Glomerular endothelial cell (primary cell): ENCODE data around the gene CTCF. TPM values are rescaled to one million over a fixed set of nuclear protein-coding genes. Genes with fewer than 3 reads are reported as not detected.

Experiments
- DNase-seq: peaks from one replicate; pipeline ENCODE4 v3.0.0-alpha.2; 2011; ENCODE audit warnings: low read depth, low spot score; ENCODE audit errors: extremely low read depth
- total RNA-seq: library from RNA; depleted of rRNA; stranded (reverse); fragments of >200 nt; gene quantifications from 2 replicates; pipeline ENCODE4 v1.2.3, GENCODE V29; 2015

The CTCF gene
- total RNA-seq, 1 donor from 2014 or later = 34.2 TPM

DNA sequence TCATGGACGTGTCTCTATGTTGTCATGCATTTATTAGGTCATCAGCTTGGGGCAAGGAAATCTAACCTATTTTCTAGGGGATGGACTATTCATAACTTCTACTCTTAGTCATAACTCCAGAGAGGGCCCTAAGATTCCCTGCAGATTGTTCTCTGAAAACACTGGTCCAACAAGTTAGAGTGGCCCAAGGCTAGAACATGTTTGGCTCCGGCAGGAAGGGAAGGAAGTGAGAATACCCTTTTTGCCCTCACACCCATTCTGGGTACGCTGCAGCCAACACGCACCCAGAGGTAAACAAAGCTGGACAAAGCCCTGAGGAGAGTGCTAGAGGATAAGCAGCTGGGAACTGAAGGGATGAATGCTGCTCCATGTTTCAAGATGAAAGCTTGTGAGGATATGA is 114.2 kb downstream of the CTCF start:
- no peak for DNase-seq

- no peak for DNase-seq
Observed at GRCh38 chr16:67676939-67677338, 114.6 kb downstream of the CTCF start.

GRCh38 chr16:67677712-67678111 is 115.4 kb downstream of the CTCF start:
- no peak for DNase-seq

DNA sequence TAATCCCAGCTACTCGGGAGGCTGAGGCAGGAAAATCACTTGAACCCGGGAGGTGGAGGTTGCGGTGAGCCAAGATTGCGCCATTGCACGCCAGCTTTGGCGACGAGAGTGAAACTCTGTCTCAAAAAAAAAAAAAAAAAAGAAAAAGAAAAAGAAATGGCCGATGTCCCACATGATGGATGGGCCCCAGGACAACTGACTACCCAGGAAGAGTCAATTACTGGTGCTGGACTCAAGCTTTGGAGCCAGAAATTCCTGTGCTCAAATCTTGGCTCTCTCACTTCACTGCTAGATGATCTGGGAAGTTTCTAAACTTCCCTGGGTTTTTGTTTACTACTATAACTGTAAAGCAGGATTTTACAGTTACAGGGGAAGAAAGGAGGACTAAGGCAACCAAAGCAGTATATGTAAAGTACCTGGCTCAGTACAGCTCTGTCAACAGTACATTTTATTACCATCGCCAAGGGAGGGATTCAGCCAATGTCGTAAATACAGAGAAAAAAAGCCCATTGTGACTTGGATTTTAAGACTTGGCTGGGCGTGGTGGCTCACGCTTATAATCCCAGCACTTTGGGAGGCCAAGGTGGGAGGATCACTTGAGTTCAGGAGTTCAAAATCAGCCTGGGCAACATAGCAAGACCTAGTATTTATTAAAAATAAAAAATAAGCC is 116.2 kb downstream of the CTCF start:
- no peak for DNase-seq

GRCh38 chr16:67679935-67680897 is 117.9 kb downstream of the CTCF start:
- no peak for DNase-seq

DNA sequence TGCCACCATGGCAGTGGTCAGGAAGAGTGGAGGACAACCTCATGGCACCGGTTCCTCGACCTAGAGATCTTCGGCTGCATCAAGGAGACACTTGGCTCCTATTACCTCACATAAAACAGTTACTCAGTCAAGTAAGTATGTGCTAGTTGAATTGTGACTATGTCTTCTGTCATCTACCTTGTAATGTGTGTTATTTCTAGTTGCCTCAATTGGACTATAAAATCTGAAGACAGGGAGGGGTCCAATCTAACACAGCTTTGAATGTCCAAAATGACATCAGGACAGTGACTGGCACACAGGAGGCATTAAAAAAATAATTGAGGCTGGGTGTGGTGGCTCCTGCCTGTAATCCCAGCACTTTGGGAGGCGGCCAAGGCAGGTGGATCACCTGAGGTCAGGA is 121.4 kb downstream of the CTCF start:
- no peak for DNase-seq

DNA sequence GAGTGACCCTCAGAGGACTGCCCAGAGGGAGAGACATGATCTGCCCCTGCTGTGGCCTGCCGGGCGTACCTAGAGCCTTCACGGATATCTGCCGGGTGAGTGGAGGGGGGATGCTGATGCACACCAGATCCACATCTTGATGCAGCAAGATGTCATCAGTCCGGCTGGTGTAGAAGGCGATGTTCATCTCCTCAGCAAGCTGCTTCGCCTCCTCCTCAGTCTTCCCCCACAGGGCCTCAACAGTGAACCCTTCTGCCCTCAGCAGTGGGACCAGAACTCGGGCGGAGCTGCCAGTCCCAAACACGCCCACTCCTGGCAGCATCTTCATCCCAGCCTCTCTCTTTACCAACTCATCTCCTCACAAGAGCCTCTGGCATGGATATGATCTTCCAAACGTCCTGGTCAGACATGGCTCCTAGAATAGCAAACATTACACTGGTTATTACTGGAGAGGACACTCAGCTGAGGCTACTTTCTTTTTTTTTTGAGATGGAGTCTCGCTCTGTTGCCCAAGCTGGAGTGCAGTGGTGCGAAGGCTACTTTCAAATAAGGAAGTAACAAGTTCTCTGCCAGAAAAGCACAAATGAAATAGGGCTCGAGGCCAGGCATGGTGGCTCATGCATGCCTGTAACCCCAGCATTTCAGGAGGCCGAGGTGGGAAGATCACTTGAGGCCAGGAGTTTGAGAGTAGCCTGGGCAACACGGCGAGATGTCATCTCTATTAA is 123.2 kb downstream of the CTCF start:
- DNase-seq = no peak

Other genes starting within 250 kb of the CTCF start
- gene KCTD19, start 235.8 kb upstream of the CTCF start, total RNA-seq = 0.23 TPM in 1 of 2 replicates, not detected in the other
- 1.2 and 1.4 TPM in 2 replicates for gene LRRC36, start 235.7 kb upstream of the CTCF start, total RNA-seq
- 3.2 TPM in 1 of 2 replicates, not detected in the other for gene TPPP3, start 169.0 kb upstream of the CTCF start, total RNA-seq
- gene ZDHHC1, start 146.0 kb upstream of the CTCF start, total RNA-seq = 18.3 and 23.7 TPM in 2 replicates
- gene HSD11B2, start 131.4 kb upstream of the CTCF start, total RNA-seq = not detected in 2 replicates
- 158 and 218 TPM in 2 replicates for gene ATP6V0D1, start 81.4 kb upstream of the CTCF start, total RNA-seq
- not detected in 2 replicates for gene AGRP, start 79.0 kb upstream of the CTCF start, total RNA-seq
- gene RIPOR1, start 33.7 kb upstream of the CTCF start, total RNA-seq = 132 and 181 TPM in 2 replicates
- gene CARMIL2, start 82.6 kb downstream of the CTCF start, total RNA-seq = 0.63 and 3.3 TPM in 2 replicates
- 23.3 and 24.1 TPM in 2 replicates for gene ACD, start 97.7 kb downstream of the CTCF start, total RNA-seq
- gene PARD6A, start 98.4 kb downstream of the CTCF start, total RNA-seq = 0.82 and 1.9 TPM in 2 replicates
- 20.5 and 25.9 TPM in 2 replicates for gene ENKD1, start 104.2 kb downstream of the CTCF start, total RNA-seq
- gene C16orf86, start 104.3 kb downstream of the CTCF start, total RNA-seq = 3.9 and 4.9 TPM in 2 replicates
- gene GFOD2, start 156.8 kb downstream of the CTCF start, total RNA-seq = 31.5 and 35.7 TPM in 2 replicates
- gene RANBP10, start 244.0 kb downstream of the CTCF start, total RNA-seq = 9.2 and 15.5 TPM in 2 replicates
- 0.39 and 0.88 TPM in 2 replicates for gene TSNAXIP1, start 244.4 kb downstream of the CTCF start, total RNA-seq